Astrocyte of the cerebellum (primary cell): ENCODE measurements around the gene PLA2G4E.

Source experiments
- DNase-seq: peaks from one replicate; pipeline ENCODE4 v3.0.0-alpha.2; 2011; ENCODE audit warnings: low read depth
- H3K4me3 ChIP-seq: 2 replicates; pipeline ENCODE4 v1.5.1; 2011; ENCODE audit warnings: mild to moderate bottlenecking, low read depth, low read length, moderate library complexity
- CTCF ChIP-seq: IDR thresholded peaks from 2 replicates; pipeline ENCODE4 v1.5.1; 2012; ENCODE audit warnings: low read length, low read depth, moderate library complexity, mild to moderate bottlenecking; ENCODE audit errors: missing control alignments
- in situ Hi-C: cut with HindIII; loops from 2 replicates; pipeline ENCODE4 v1.10.0; 2017; ENCODE audit warnings: low sequenced_read_pairs

PLA2G4E gene

GRCh38 chr15:41941644-41942415 is 79.0 kb downstream of the PLA2G4E start:
- no peak for TF ChIP-seq CTCF
- in situ Hi-C loops, result no loop called here
- DNase-seq, result no peak
- no peak overlapping the region for H3K4me3 ChIP-seq

- DNase-seq, result no peak
- in situ Hi-C loops, result no loop called here
- TF ChIP-seq CTCF, result no peak
- no peak overlapping the region for H3K4me3 ChIP-seq
These were observed 80.4 kb downstream of the PLA2G4E start for GRCh38 chr15:41940441-41940857.

- in situ Hi-C loops, result no loop called here
- TF ChIP-seq CTCF, result no peak
- no peak for DNase-seq
- H3K4me3 ChIP-seq, result no peak overlapping the region
These were observed 80.9 kb downstream of the PLA2G4E start for GRCh38 chr15:41939986-41940385.

GRCh38 chr15:41937568-41937923 is 83.3 kb downstream of the PLA2G4E start:
- in situ Hi-C loops, result no loop called here
- no peak overlapping the region for H3K4me3 ChIP-seq
- DNase-seq, result no peak
- TF ChIP-seq CTCF, result no peak

GRCh38 chr15:41936649-41937567 is 83.9 kb downstream of the PLA2G4E start:
- in situ Hi-C loops, result no loop called here
- no peak overlapping the region for H3K4me3 ChIP-seq
- DNase-seq, result no peak
- TF ChIP-seq CTCF, result no peak

- no peak for DNase-seq
- in situ Hi-C loops, result no loop called here
- no peak overlapping the region for H3K4me3 ChIP-seq
- no peak for TF ChIP-seq CTCF
These were observed 84.7 kb downstream of the PLA2G4E start for GRCh38 chr15:41936155-41936554.
